GM18505 (cell line): ENCODE data around the gene BNC2.

ENCODE experiments used
- ATAC-seq: cut with Tn5 transposase; IDR thresholded peaks from one replicate; pipeline ENCODE4 v1.9.1; 2021; ENCODE audit not compliant: unreplicated experiment
- POLR2A ChIP-seq: IDR thresholded peaks from 4 replicates; pipeline ENCODE4 v1.6.1; 2011; ENCODE audit warnings: borderline replicate concordance; ENCODE audit not compliant: insufficient read depth, insufficient read length; ENCODE audit errors: extremely low read depth

BNC2 gene

GRCh38 chr9:16816011-16816410, 54.5 kb downstream of the BNC2 start:
- TF ChIP-seq POLR2A, result no peak
- ATAC-seq, result no peak

- no peak for ATAC-seq
- no peak for TF ChIP-seq POLR2A
Measured at GRCh38 chr9:16815079-16815478, 55.4 kb downstream of the BNC2 start.

- no peak for TF ChIP-seq POLR2A
- no peak for ATAC-seq
Measured at GRCh38 chr9:16813838-16814237, 56.6 kb downstream of the BNC2 start.

GRCh38 chr9:16811987-16812685, 58.3 kb downstream of the BNC2 start:
- TF ChIP-seq POLR2A, result no peak
- no peak for ATAC-seq

- no peak for TF ChIP-seq POLR2A
- ATAC-seq, result no peak
Measured at GRCh38 chr9:16809912-16810610, 60.4 kb downstream of the BNC2 start.

- no peak for ATAC-seq
- TF ChIP-seq POLR2A, result no peak
Measured at GRCh38 chr9:16806674-16807073, 63.8 kb downstream of the BNC2 start.

GRCh38 chr9:16803648-16804047, 66.8 kb downstream of the BNC2 start:
- ATAC-seq, result no peak
- TF ChIP-seq POLR2A, result no peak

GRCh38 chr9:16801871-16802466, 68.5 kb downstream of the BNC2 start:
- TF ChIP-seq POLR2A, result no peak
- ATAC-seq, result no peak

GRCh38 chr9:16796304-16796825, 74.1 kb downstream of the BNC2 start:
- ATAC-seq, result no peak
- TF ChIP-seq POLR2A, result no peak

- ATAC-seq, result no peak
- TF ChIP-seq POLR2A, result no peak
Measured at GRCh38 chr9:16794871-16795639, 75.4 kb downstream of the BNC2 start.

GRCh38 chr9:16794103-16794502, 76.4 kb downstream of the BNC2 start:
- TF ChIP-seq POLR2A, result no peak
- ATAC-seq, result no peak

GRCh38 chr9:16787724-16788123, 82.7 kb downstream of the BNC2 start:
- ATAC-seq, result no peak

GRCh38 chr9:16784002-16784401, 86.5 kb downstream of the BNC2 start:
- TF ChIP-seq POLR2A, result no peak
- no peak for ATAC-seq

More at GRCh38 chr9:16787724-16788123, 82.7 kb downstream of the BNC2 start:
- TF ChIP-seq POLR2A, result no peak

GRCh38 chr9:16782490-16782889, 88.0 kb downstream of the BNC2 start:
- TF ChIP-seq POLR2A, result no peak
- ATAC-seq, result no peak

- no peak for ATAC-seq
- TF ChIP-seq POLR2A, result no peak
Measured at GRCh38 chr9:16775330-16775729, 95.1 kb downstream of the BNC2 start.
